Smooth muscle cell (in vitro differentiated cells): ENCODE data around the gene MRI1. TPM values are rescaled to one million over a fixed set of nuclear protein-coding genes. Genes with fewer than 3 reads are reported as not detected.
A peak's percentile ranks its signal among the peaks of the same experiment; 100 is the strongest.

ENCODE experiments used
- DNase-seq: peaks from one replicate; lab custom pipeline; 2025; ENCODE audit not compliant: unreplicated experiment; lab: John Stamatoyannopoulos, UW
- H2AFZ ChIP-seq: fragments of 200-600 bp; sonication (generic); 2 replicates; pipeline ENCODE4 v1.6.0; 2016; ENCODE audit warnings: antibody characterized with exemption, low read depth, mild to moderate bottlenecking
- H3F3A ChIP-seq: fragments of 200-600 bp; sonication (generic); 2 replicates; pipeline ENCODE4 v1.6.0; 2017; ENCODE audit warnings: antibody characterized with exemption, low read depth
- H3K27ac ChIP-seq: fragments of 200-600 bp; sonication (generic); 2 replicates; pipeline ENCODE4 v1.5.1; 2016; ENCODE audit warnings: low read depth, mild to moderate bottlenecking
- H3K27me3 ChIP-seq: fragments of 200-600 bp; sonication (generic); 2 replicates; pipeline ENCODE4 v1.6.1; 2016; ENCODE audit warnings: low read depth, mild to moderate bottlenecking
- H3K36me3 ChIP-seq: fragments of 200-600 bp; sonication (generic); 2 replicates; pipeline ENCODE4 v1.5.1; 2016; ENCODE audit warnings: low read depth
- H3K4me1 ChIP-seq: fragments of 200-600 bp; sonication (generic); 2 replicates; pipeline ENCODE4 v1.5.1; 2016; ENCODE audit warnings: low read depth
- H3K4me2 ChIP-seq: fragments of 200-600 bp; sonication (generic); 2 replicates; pipeline ENCODE4 v1.6.0; 2016; ENCODE audit warnings: mild to moderate bottlenecking
- H3K4me3 ChIP-seq: fragments of 200-600 bp; sonication (generic); 2 replicates; pipeline ENCODE4 v1.5.1; 2016; ENCODE audit warnings: mild to moderate bottlenecking
- H3K79me2 ChIP-seq: fragments of 200-600 bp; sonication (generic); 2 replicates; pipeline ENCODE4 v1.6.0; 2016; ENCODE audit warnings: low read depth, mild to moderate bottlenecking
- H3K9ac ChIP-seq: fragments of 200-600 bp; sonication (generic); 2 replicates; pipeline ENCODE4 v1.6.0; 2016; ENCODE audit warnings: low read depth
- H3K9me3 ChIP-seq: fragments of 200-600 bp; sonication (generic); replicated peaks from 2 replicates; pipeline ENCODE4 v1.5.1; 2016; ENCODE audit warnings: low read depth
- H4K20me1 ChIP-seq: fragments of 200-600 bp; sonication (generic); 2 replicates; pipeline ENCODE4 v1.6.0; 2016; ENCODE audit warnings: low read depth
- WGBS: methylation state at CpG from one replicate; pipeline ENCODE4 v1.1.7; 2016; ENCODE audit warnings: low lambda C conversion rate; 5-methylcytosine and 5-hydroxymethylcytosine counted together
- polyA plus RNA-seq: library from polyadenylated mRNA; unstranded; fragments of >200 nt; fragmentation: Nextera tagmentation; extraction: Ambion mirVana; gene quantifications from 2 replicates; pipeline ENCODE4 v1.2.1, GENCODE V29; 2016
- total RNA-seq: library from RNA; depleted of rRNA; stranded (reverse); fragments of >200 nt; gene quantifications from 2 replicates; pipeline ENCODE4 v1.2.3, GENCODE V29; 2014
- TF ChIP-seq, protein P1 (sequence below): fragments of 200-600 bp; sonication (generic); IDR thresholded peaks from 2 replicates; pipeline ENCODE4 v1.5.1; 2017; ENCODE audit warnings: borderline replicate concordance, mild to moderate bottlenecking, antibody characterized with exemption; ENCODE audit not compliant: insufficient read depth, poor library complexity, severe bottlenecking

Gene MRI1
- total and polyA plus RNA-seq, 2 experiments from 2014 or later, result 11.7 to 17.3 TPM

DNA sequence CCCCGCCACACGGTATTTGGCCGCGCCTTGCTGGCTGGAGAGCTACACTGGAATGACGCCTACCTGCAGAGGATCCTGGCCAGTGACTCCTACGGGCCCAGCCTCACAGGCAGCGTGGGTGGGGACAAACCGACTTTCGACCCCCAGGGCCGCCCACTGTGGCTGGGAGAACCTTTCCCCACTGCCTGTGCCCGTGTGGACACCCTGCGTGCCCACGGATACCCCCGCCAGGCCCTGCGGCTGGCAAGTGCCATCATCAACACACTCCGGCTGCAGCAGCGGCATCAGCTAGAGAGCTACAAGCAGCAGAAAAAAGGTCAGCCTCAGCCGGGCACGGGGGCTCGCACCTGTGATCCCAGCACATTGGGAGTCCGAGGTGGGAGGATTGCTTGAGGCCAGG lies 50.2 kb downstream of the MRI1 start:
- Histone ChIP-seq H3K4me2 (no peak overlapping the region), H3K27me3 (no peaks in the 10 kb centered on the region), H2AFZ (no peak overlapping the region), H3K36me3 (no peaks in the 10 kb centered on the region), H3K4me3 (no peak overlapping the region), H3K27ac (no peak overlapping the region), H3K79me2 (no peaks in the 10 kb centered on the region), H3K9me3 (no peaks in the 10 kb centered on the region), H3F3A (no peaks in the 10 kb centered on the region), H3K4me1 (peaks cover 4% of the 10 kb centered on the region), H3K9ac (no peak overlapping the region), H4K20me1 (no peaks in the 10 kb centered on the region)
- TF ChIP-seq, protein P1, sequence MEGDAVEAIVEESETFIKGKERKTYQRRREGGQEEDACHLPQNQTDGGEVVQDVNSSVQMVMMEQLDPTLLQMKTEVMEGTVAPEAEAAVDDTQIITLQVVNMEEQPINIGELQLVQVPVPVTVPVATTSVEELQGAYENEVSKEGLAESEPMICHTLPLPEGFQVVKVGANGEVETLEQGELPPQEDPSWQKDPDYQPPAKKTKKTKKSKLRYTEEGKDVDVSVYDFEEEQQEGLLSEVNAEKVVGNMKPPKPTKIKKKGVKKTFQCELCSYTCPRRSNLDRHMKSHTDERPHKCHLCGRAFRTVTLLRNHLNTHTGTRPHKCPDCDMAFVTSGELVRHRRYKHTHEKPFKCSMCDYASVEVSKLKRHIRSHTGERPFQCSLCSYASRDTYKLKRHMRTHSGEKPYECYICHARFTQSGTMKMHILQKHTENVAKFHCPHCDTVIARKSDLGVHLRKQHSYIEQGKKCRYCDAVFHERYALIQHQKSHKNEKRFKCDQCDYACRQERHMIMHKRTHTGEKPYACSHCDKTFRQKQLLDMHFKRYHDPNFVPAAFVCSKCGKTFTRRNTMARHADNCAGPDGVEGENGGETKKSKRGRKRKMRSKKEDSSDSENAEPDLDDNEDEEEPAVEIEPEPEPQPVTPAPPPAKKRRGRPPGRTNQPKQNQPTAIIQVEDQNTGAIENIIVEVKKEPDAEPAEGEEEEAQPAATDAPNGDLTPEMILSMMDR, result no peak
- no peak for DNase-seq
- 96% methylated on average over 21 of the region's 21 CpGs for WGBS

DNA sequence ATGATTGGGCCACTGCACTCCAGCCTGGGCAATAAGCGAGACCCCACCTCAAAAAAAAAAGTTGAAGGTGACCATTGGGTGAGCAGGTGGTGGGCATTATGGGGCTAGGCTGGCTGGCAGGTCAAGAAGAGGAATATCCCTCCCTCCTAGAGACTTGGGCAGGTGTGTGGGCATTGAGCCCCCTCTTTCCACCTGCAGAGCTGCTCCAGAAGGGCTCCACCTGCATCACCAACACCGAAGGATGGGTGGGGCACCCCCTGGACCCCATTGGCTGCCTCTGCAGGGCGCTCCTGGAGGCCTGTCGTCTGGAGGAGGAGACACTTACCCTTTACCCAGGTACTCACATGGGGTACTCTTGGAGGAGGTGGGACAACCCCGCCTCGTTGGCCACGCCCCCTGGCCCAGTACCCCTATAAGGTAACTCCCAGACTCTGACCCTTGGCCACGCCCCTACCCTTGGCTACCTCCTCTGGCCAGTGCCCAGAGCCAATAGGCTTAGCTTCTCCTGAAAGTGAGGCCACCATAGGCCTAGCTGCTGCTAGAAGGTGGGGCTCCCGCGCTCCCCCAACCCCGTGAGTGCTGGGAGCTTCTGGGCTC lies 52.8 kb downstream of the MRI1 start:
- Histone ChIP-seq H3K27me3 (no peaks in the 10 kb centered on the region), H3K36me3 (no peaks in the 10 kb centered on the region), H3K4me2 (peak overlapping the region; percentile 24), H3K4me1 (peaks cover 4% of the 10 kb centered on the region), H2AFZ (no peak overlapping the region), H4K20me1 (peaks cover 4% of the 10 kb centered on the region), H3K4me3 (no peak overlapping the region), H3K9me3 (no peaks in the 10 kb centered on the region), H3F3A (no peaks in the 10 kb centered on the region), H3K9ac (no peak overlapping the region), H3K79me2 (no peaks in the 10 kb centered on the region), H3K27ac (no peak overlapping the region)
- peak; percentile 28 for DNase-seq
- TF ChIP-seq, protein P1, result no peak
- WGBS, result 50% methylated on average over 11 of the region's 11 CpGs

DNA sequence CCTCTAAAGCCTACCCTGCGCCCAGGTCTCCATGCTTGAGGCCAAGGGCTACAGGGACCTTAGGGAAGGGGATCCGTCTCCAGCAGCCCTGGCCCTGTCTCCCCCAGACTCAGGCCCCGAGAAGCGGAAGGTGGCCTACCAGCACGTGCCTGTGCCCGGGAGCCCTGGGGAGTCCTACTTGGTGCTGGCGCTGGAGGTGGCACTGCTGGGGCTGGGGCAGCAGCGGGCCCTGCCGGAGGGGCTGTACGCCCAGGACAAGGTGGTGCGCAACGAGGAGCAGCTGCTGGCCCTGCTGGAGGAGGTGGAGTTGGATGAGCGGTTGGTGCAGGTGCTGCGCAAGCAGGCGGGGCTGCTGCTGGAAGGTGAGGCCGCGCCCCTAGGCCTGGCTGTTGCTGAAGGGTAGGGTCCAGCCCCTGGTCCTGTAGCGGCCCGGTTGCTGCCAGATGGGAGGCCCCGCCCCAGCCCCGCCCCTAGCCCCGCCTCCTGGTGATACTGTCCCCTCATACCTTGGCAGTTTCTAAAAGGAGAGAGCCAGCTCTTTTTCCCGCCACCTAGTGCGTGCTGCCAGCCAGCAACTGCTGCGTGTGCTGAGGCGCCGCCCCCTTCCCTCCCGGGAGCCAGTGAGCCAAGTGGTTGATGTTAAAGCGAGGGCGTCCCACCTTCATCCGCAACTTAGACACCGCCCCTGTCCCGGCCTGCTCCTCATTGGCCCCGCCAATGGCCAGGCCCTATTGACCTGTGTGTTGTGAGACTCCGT lies 53.5 kb downstream of the MRI1 start:
- H3K4me2 ChIP-seq, result peak overlapping the region; percentile 24
- peak; percentile 31 for DNase-seq
- H3K9me3 ChIP-seq, result no peaks in the 10 kb centered on the region
- no peak overlapping the region for H2AFZ ChIP-seq
- TF ChIP-seq, protein P1, result no peak
- no peak overlapping the region for H3K27ac ChIP-seq
- no peaks in the 10 kb centered on the region for H3K36me3 ChIP-seq
- H3K27me3 ChIP-seq, result no peaks in the 10 kb centered on the region
- no peaks in the 10 kb centered on the region for H3F3A ChIP-seq
- no peaks in the 10 kb centered on the region for H3K79me2 ChIP-seq
- no peak overlapping the region for H3K9ac ChIP-seq
- no peak overlapping the region for H3K4me3 ChIP-seq
- peaks cover 4% of the 10 kb centered on the region for H3K4me1 ChIP-seq
- 27% methylated on average over 33 of the region's 35 CpGs for WGBS
- H4K20me1 ChIP-seq, result peaks cover 4% of the 10 kb centered on the region
